ENCODE measurements around the gene NEDD4L. TPM values are rescaled to one million over a fixed set of nuclear protein-coding genes. Genes with fewer than 3 reads are reported as not detected.
A peak's percentile ranks its signal among the peaks of the same experiment; 100 is the strongest.

The NEDD4L gene
- total RNA-seq, 4 donors from 2014 or later = 44.0 to 104 (median 59.6) TPM

DNA sequence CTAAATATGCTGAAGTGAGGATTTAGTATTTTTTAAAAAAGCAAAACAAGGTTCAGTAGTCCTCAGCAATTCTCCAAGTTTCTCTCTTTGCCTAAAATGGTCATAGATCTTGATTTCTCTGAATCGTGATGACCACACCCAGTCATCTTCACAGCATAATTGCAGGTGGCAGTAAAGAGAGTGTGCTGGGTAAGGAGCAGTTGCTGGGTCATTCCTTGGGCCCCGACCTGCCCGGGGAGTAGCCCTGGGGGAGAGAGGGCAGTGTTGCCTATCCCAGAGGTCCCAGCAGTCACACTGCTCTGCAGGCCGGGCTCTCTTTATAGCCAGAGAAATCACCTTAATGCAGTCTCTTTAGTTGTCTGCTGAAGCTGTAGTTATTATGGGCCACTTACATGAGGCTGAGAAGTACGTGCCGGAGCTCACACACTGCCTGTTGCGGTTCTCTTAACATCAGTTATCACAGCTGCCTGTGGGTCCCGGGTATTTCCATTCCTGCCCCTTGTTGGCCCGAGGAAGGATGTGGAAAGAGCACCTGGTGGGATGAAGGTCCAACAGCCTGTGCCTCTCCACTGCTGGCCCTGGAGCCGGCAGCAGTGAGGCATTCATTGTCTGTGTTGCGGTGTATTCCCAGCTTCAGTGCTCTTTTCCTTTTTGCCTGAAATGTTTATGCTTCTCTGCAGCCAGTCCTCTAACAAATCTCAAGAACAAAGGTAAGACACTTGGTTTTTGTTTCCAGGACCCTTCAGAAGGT is 354.8 kb downstream of the NEDD4L start:
- no peak overlapping the region for H3K4me3 ChIP-seq

GRCh38 chr18:58400331-58400870 is 356.4 kb downstream of the NEDD4L start:
- no peak overlapping the region for H3K27ac ChIP-seq
- 70% methylated on average over 14 of the region's 14 CpGs for WGBS

More for the DNA sequence above, 354.8 kb downstream of the NEDD4L start:
- Histone ChIP-seq H3K9me3 (no peaks in the 10 kb centered on the region), H3K36me3 (no peaks in the 10 kb centered on the region), H3K27me3 (no peaks in the 10 kb centered on the region), H3K4me1 (peaks cover 3% of the 10 kb centered on the region), H3K27ac (no peak overlapping the region)
- 90% methylated on average over 11 of the region's 11 CpGs for WGBS
- TF ChIP-seq POLR2A (IDR thresholded peaks at IDR 0.05) (no peak), CTCF (IDR thresholded peaks at IDR 0.05) (no peak), POLR2AphosphoS5 (IDR thresholded peaks at IDR 0.05) (no peak), EP300 (IDR thresholded peaks at IDR 0.05) (no peak)
- peak in 1 of 2 donors; percentile 67 for DNase-seq (ENCODE audit: low spot score in 2 of 2)

GRCh38 chr18:58401191-58401590 is 357.2 kb downstream of the NEDD4L start:
- no peak overlapping the region for H3K27ac ChIP-seq
- peaks cover 3% of the 10 kb centered on the region for H3K4me1 ChIP-seq
- no peaks in the 10 kb centered on the region for H3K9me3 ChIP-seq
- 83% methylated on average over 2 of the region's 2 CpGs for WGBS
- H3K27me3 ChIP-seq = no peaks in the 10 kb centered on the region
- no peaks in the 10 kb centered on the region for H3K36me3 ChIP-seq
- TF ChIP-seq POLR2A (IDR thresholded peaks at IDR 0.05) = no peak
- no peak for TF ChIP-seq CTCF (IDR thresholded peaks at IDR 0.05)
- TF ChIP-seq POLR2AphosphoS5 (IDR thresholded peaks at IDR 0.05) = no peak
- no peak for TF ChIP-seq EP300 (IDR thresholded peaks at IDR 0.05)
- no peak overlapping the region for H3K4me3 ChIP-seq
- no peak for DNase-seq (ENCODE audit: low spot score in 2 of 2)

More at GRCh38 chr18:58400331-58400870, 356.4 kb downstream of the NEDD4L start:
- peak in 1 of 2 donors; percentile 50 for DNase-seq (ENCODE audit: low spot score in 2 of 2)
- Histone ChIP-seq H3K4me3 (no peak overlapping the region), H3K4me1 (peaks cover 3% of the 10 kb centered on the region), H3K27me3 (no peaks in the 10 kb centered on the region), H3K36me3 (no peaks in the 10 kb centered on the region), H3K9me3 (no peaks in the 10 kb centered on the region)
- no peak for TF ChIP-seq EP300 (IDR thresholded peaks at IDR 0.05)
- no peak for TF ChIP-seq POLR2A (IDR thresholded peaks at IDR 0.05)
- no peak for TF ChIP-seq POLR2AphosphoS5 (IDR thresholded peaks at IDR 0.05)
- no peak for TF ChIP-seq CTCF (IDR thresholded peaks at IDR 0.05)

- no peak overlapping the region for H3K4me3 ChIP-seq
- H3K9me3 ChIP-seq = no peaks in the 10 kb centered on the region
- peaks cover 3% of the 10 kb centered on the region for H3K4me1 ChIP-seq
- no peaks in the 10 kb centered on the region for H3K27me3 ChIP-seq
- DNase-seq (ENCODE audit: low spot score in 2 of 2) = peak in 1 of 2 donors; percentile 13
- no peak for TF ChIP-seq CTCF (IDR thresholded peaks at IDR 0.05)
- TF ChIP-seq POLR2AphosphoS5 (IDR thresholded peaks at IDR 0.05) = no peak
- TF ChIP-seq EP300 (IDR thresholded peaks at IDR 0.05) = no peak
- TF ChIP-seq POLR2A (IDR thresholded peaks at IDR 0.05) = no peak
- WGBS = 43% methylated on average over 9 of the region's 9 CpGs
- H3K36me3 ChIP-seq = no peaks in the 10 kb centered on the region
- no peak overlapping the region for H3K27ac ChIP-seq
These were observed 358.2 kb downstream of the NEDD4L start for GRCh38 chr18:58402247-58402646.

GRCh38 chr18:58402951-58403702 is 359.1 kb downstream of the NEDD4L start:
- Histone ChIP-seq H3K4me3 (no peak overlapping the region), H3K27ac (no peak overlapping the region), H3K27me3 (no peaks in the 10 kb centered on the region), H3K4me1 (peaks cover 3% of the 10 kb centered on the region), H3K9me3 (no peaks in the 10 kb centered on the region), H3K36me3 (no peaks in the 10 kb centered on the region)
- DNase-seq (ENCODE audit: low spot score in 2 of 2) = peak in 1 of 2 donors; percentile 68
- TF ChIP-seq EP300 (IDR thresholded peaks at IDR 0.05) = no peak
- no peak for TF ChIP-seq POLR2A (IDR thresholded peaks at IDR 0.05)
- TF ChIP-seq POLR2AphosphoS5 (IDR thresholded peaks at IDR 0.05) = no peak
- TF ChIP-seq CTCF (IDR thresholded peaks at IDR 0.05) = no peak
- WGBS = 85% methylated on average over 13 of the region's 13 CpGs
